HL-60/S4 treated with retinoic acid at 250 ng/mL for 4 days and 3 days (cell line): ENCODE data around the gene GDPD4.

ENCODE experiments used
- in situ Hi-C: fragments of 300-500 bp; cut with MboI; formaldehyde crosslinking; loops from 2 replicates; pipeline ENCODE4 v1.7.0; 2022; ENCODE audit warnings: low sequenced_read_pairs

The GDPD4 gene

GRCh38 chr11:77206264-77207018 lies 95.0 kb downstream of the GDPD4 start:
- in situ Hi-C loops = no loop called here

GRCh38 chr11:77205467-77206263 lies 95.8 kb downstream of the GDPD4 start:
- in situ Hi-C loops = no loop called here

- in situ Hi-C loops = no loop called here
Observed at GRCh38 chr11:77204754-77205466, 96.6 kb downstream of the GDPD4 start.

- in situ Hi-C loops = no loop called here
Observed at GRCh38 chr11:77203901-77204753, 97.4 kb downstream of the GDPD4 start.

GRCh38 chr11:77202941-77203900 lies 98.3 kb downstream of the GDPD4 start:
- in situ Hi-C loops = no loop called here

- in situ Hi-C loops = no loop called here
Observed at GRCh38 chr11:77201991-77202841, 99.3 kb downstream of the GDPD4 start.

GRCh38 chr11:77201370-77201769 lies 100.1 kb downstream of the GDPD4 start:
- in situ Hi-C loops = no loop called here

- in situ Hi-C loops = no loop called here
Observed at GRCh38 chr11:77200351-77201268, 100.9 kb downstream of the GDPD4 start.

- in situ Hi-C loops = no loop called here
Observed at GRCh38 chr11:77199137-77199745, 102.2 kb downstream of the GDPD4 start.

- in situ Hi-C loops = no loop called here
Observed at GRCh38 chr11:77198440-77198849, 103.0 kb downstream of the GDPD4 start.

GRCh38 chr11:77197626-77198320 lies 103.7 kb downstream of the GDPD4 start:
- in situ Hi-C loops = no loop called here

- in situ Hi-C loops = no loop called here
Observed at GRCh38 chr11:77196961-77197360, 104.5 kb downstream of the GDPD4 start.

- in situ Hi-C loops = no loop called here
Observed at GRCh38 chr11:77195071-77195755, 106.3 kb downstream of the GDPD4 start.

- in situ Hi-C loops = no loop called here
Observed at GRCh38 chr11:77193911-77194830, 107.3 kb downstream of the GDPD4 start.

- in situ Hi-C loops = no loop called here
Observed at GRCh38 chr11:77193167-77193566, 108.3 kb downstream of the GDPD4 start.
